Mammary epithelial cell (primary cell): ENCODE results near the gene SLC7A9.

Experiments used
- CTCF ChIP-seq, 2 donors: IDR thresholded peaks in 1 of 2; conservative IDR thresholded peaks in 1 of 2; 2 replicates each; pipeline ENCODE4 v1.5.1; 2011 to 2012; ENCODE audit warnings: inconsistent platforms in 2 of 2, low read length in 2 of 2, mild to moderate bottlenecking in 2 of 2, control low read depth in 1 of 2, low read depth in 1 of 2; ENCODE audit not compliant: insufficient read depth in 1 of 2; ENCODE audit errors: extremely low read depth in 1 of 2
- EZH2 ChIP-seq: IDR thresholded peaks from 2 replicates; pipeline ENCODE4 v1.6.1; 2012; ENCODE audit warnings: low read length, inconsistent platforms, borderline replicate concordance

DNA sequence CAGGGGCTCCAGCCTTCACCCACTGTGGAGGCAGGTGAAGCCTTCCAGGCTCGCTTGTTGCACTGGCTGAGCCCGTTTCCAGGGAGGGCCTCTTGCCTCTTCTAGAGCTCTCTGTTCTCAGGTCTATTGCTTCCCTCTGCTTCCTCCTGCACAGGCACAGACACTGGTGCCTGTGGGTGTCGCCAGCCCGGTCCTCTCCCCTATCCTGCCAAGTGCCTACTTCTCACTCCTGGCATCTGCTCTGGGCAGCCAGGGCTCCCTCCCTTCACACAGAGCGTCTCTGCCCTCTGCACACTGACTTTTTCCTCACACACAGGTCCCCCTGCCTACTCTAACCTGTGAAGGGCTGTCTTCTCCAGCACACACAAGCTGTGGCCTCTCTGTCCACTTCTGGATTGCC is 60.3 kb downstream of the SLC7A9 start:
- TF ChIP-seq CTCF (conservative IDR thresholded peaks at IDR 0.05 in 1 of 2, IDR thresholded peaks at IDR 0.05 in 1 of 2; ENCODE audit: extremely low read depth in 1 of 2, insufficient read depth in 1 of 2, low read depth in 1 of 2, low read length in 2 of 2) (no peak), EZH2 (no peak)
